AG04449 (cell line): Measurements from ENCODE around the gene CHCHD1.
"Not testable (repeated sequence)": the region's sequence is repeated elsewhere in the genome, so short reads cannot be mapped to it uniquely, and the experiment has no call there.

ENCODE experiments used
- CTCF ChIA-PET: fragments of 350-600 bp; formaldehyde crosslinking; extraction: SDS; loops from one replicate; lab custom pipeline; 2021; ENCODE audit warnings: antibody characterized with exemption; lab: Yijun Ruan, JAX
- POLR2A ChIA-PET: fragments of 400-600, 350-600 bp; formaldehyde crosslinking; extraction: SDS; loops from one replicate; lab custom pipeline; 2020; ENCODE audit warnings: antibody characterized with exemption, inconsistent platforms; lab: Yijun Ruan, JAX
- DNase-seq: peaks from one replicate; pipeline ENCODE4 v3.0.0-alpha.2; 2010; ENCODE audit warnings: low read depth, low spot score
- H3K4me3 ChIP-seq: 2 replicates; pipeline ENCODE4 v1.5.1; 2011; ENCODE audit warnings: low read depth, mild to moderate bottlenecking, control low read depth, low read length
- TF ChIP-seq, protein P1 (sequence below): IDR thresholded peaks from one replicate; pipeline ENCODE4 v1.5.1; 2011; ENCODE audit warnings: mild to moderate bottlenecking, moderate library complexity, low read length, control low read depth, inconsistent platforms; ENCODE audit not compliant: insufficient read depth; ENCODE audit errors: missing control alignments

CHCHD1 gene

GRCh38 chr10:73823391-73823790 lies 41.5 kb downstream of the CHCHD1 start:
- TF ChIP-seq, protein P1, sequence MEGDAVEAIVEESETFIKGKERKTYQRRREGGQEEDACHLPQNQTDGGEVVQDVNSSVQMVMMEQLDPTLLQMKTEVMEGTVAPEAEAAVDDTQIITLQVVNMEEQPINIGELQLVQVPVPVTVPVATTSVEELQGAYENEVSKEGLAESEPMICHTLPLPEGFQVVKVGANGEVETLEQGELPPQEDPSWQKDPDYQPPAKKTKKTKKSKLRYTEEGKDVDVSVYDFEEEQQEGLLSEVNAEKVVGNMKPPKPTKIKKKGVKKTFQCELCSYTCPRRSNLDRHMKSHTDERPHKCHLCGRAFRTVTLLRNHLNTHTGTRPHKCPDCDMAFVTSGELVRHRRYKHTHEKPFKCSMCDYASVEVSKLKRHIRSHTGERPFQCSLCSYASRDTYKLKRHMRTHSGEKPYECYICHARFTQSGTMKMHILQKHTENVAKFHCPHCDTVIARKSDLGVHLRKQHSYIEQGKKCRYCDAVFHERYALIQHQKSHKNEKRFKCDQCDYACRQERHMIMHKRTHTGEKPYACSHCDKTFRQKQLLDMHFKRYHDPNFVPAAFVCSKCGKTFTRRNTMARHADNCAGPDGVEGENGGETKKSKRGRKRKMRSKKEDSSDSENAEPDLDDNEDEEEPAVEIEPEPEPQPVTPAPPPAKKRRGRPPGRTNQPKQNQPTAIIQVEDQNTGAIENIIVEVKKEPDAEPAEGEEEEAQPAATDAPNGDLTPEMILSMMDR, result no peak
- ChIA-PET POLR2A (no interaction called here), CTCF (interaction anchor here (0.6 to 2.6 kb wide), 4 partner anchors 24 to 56 kb away, joined by 3 to 9 read pairs (median 4); no protein-coding TSS in a partner anchor)
- no peak overlapping the region for H3K4me3 ChIP-seq
- DNase-seq, result no peak

- ChIA-PET CTCF (interaction anchor here (2.6 kb wide), 1 partner anchor 56 kb away, joined by 9 read pairs; no protein-coding TSS in a partner anchor), POLR2A (interaction anchor here (0.7 kb wide), 1 partner anchor 27 kb away, joined by 3 read pairs; no protein-coding TSS in a partner anchor)
- no peak overlapping the region for H3K4me3 ChIP-seq
- no peak for DNase-seq
- TF ChIP-seq, protein P1, result no peak
Observed at GRCh38 chr10:73824146-73824725, 42.4 kb downstream of the CHCHD1 start.

DNA sequence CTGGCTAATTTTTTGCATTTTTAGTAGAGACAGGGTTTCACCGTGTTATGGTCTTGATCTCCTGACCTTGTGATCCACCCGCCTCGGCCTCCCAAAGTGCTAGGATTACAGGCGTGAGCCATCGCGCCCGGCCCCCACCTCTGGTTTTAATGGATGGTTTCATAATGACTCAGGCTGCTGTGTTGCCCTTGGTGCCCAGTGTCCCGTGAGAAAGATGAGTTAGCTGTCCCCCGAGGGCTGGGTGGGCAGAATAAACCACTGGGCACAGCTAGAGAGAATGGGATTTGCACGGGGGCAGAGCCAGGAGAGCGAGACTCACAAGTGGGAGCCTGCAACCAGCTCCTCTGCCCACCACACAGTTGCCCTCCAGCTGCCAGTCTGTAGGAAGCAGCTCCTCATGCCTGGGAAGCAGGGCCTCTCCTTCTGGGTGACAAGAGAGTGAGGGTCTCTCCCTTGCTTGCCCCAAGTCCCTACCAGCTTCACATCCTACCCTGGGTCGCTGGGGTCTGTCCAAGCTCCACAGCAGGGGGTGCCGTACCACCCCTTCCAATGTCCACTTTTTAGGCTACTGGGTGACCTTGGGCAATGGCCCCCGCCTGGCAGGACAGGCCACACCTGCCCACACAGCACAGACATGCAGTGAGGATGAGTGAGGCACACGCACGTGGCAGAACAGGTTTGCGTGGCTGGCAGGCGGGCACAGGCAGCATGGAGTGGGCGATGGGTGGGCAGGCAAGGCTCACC lies 45.7 kb downstream of the CHCHD1 start:
- no peak overlapping the region for H3K4me3 ChIP-seq
- POLR2A ChIA-PET, result interaction anchor here (0.5 to 1.4 kb wide), 3 partner anchors 12 to 334 kb away, joined by 3 read pairs; no protein-coding TSS in a partner anchor
- TF ChIP-seq, protein P1, result no peak
- no peak for DNase-seq
- CTCF ChIA-PET, result interaction anchor here (0.9 to 7.0 kb wide), 3 partner anchors 11 to 52 kb away, joined by 3 to 47 read pairs (median 3); no protein-coding TSS in a partner anchor

- ChIA-PET CTCF (interaction anchor here (0.8 to 7.0 kb wide), 5 partner anchors 10 to 51 kb away, joined by 3 to 47 read pairs (median 3); no protein-coding TSS in a partner anchor), POLR2A (interaction anchor here (0.7 to 1.4 kb wide), 2 partner anchors 47 to 333 kb away, joined by 3 read pairs; no protein-coding TSS in a partner anchor)
- no peak overlapping the region for H3K4me3 ChIP-seq
- TF ChIP-seq, protein P1, result no peak
- no peak for DNase-seq
Observed at GRCh38 chr10:73828161-73828560, 46.3 kb downstream of the CHCHD1 start.

- ChIA-PET POLR2A (interaction anchor here (1.4 kb wide), 1 partner anchor 48 kb away, joined by 3 read pairs; no protein-coding TSS in a partner anchor), CTCF (interaction anchor here (1.7 to 7.0 kb wide), 2 partner anchors 10 to 20 kb away, joined by 6 to 47 read pairs; no protein-coding TSS in a partner anchor)
- H3K4me3 ChIP-seq, DNase-seq: not testable (repeated sequence)
Observed at GRCh38 chr10:73829090-73829489, 47.2 kb downstream of the CHCHD1 start.
